KMS-11 (cell line): Measurements from ENCODE around the gene OR11H7.
"Not testable (repeated sequence)": the region's sequence is repeated elsewhere in the genome, so short reads cannot be mapped to it uniquely, and the experiment has no call there.

Experiments used
- H2AFZ ChIP-seq: fragments of 200-600 bp; sonication (generic); 2 replicates; pipeline ENCODE4 v1.6.1; 2016; ENCODE audit warnings: antibody characterized with exemption, mixed run types, low read depth
- H3K27ac ChIP-seq: fragments of 200-600 bp; sonication (generic); 2 replicates; pipeline ENCODE4 v1.6.1; 2016; ENCODE audit warnings: mild to moderate bottlenecking, mixed run types
- H3K27me3 ChIP-seq: fragments of 200-600 bp; sonication (generic); 2 replicates; pipeline ENCODE4 v1.6.1; 2017; ENCODE audit warnings: mild to moderate bottlenecking, low read depth, mixed run types, moderate library complexity; ENCODE audit not compliant: insufficient read depth
- H3K36me3 ChIP-seq: fragments of 200-600 bp; sonication (generic); 2 replicates; pipeline ENCODE4 v1.6.1; 2017; ENCODE audit warnings: mild to moderate bottlenecking, mixed run types; ENCODE audit not compliant: insufficient read depth
- H3K4me1 ChIP-seq: fragments of 200-600 bp; sonication (generic); 2 replicates; pipeline ENCODE4 v1.6.1; 2016; ENCODE audit warnings: mild to moderate bottlenecking, low read depth, mixed run types; ENCODE audit not compliant: poor library complexity, severe bottlenecking
- H3K4me2 ChIP-seq: fragments of 200-600 bp; sonication (generic); 2 replicates; pipeline ENCODE4 v1.7.0; 2016; ENCODE audit warnings: mild to moderate bottlenecking, mixed run types
- H3K4me3 ChIP-seq: fragments of 200-600 bp; sonication (generic); IDR thresholded peaks from 2 replicates; pipeline ENCODE4 v1.6.1; 2017; ENCODE audit warnings: low read depth, low read length, mixed read lengths; ENCODE audit not compliant: insufficient read depth
- H3K79me2 ChIP-seq: fragments of 200-600 bp; sonication (generic); 2 replicates; pipeline ENCODE4 v1.6.1; 2016; ENCODE audit warnings: low read depth, mixed run types; ENCODE audit not compliant: insufficient read depth
- H3K9ac ChIP-seq: fragments of 200-600 bp; sonication (generic); 2 replicates; pipeline ENCODE4 v1.6.1; 2016; ENCODE audit warnings: mild to moderate bottlenecking, mixed run types
- H4K20me1 ChIP-seq: fragments of 200-600 bp; sonication (generic); 2 replicates; pipeline ENCODE4 v1.6.1; 2016; ENCODE audit warnings: mild to moderate bottlenecking, mixed run types; ENCODE audit not compliant: insufficient read depth
- CTCF ChIP-seq: fragments of 200-600 bp; sonication (generic); conservative IDR thresholded peaks from 2 replicates; pipeline ENCODE4 v1.6.1; 2017; ENCODE audit warnings: low read depth, mild to moderate bottlenecking, antibody characterized with exemption, low read length, moderate library complexity, mixed read lengths

The OR11H7 gene

GRCh38 chr14:20184181-20184580 is 44.6 kb upstream of the OR11H7 start:
- H2AFZ ChIP-seq = no peak overlapping the region
- no peaks in the 10 kb centered on the region for H3K79me2 ChIP-seq
- no peaks in the 10 kb centered on the region for H3K4me1 ChIP-seq
- no peak overlapping the region for H3K4me3 ChIP-seq
- H3K36me3 ChIP-seq = no peaks in the 10 kb centered on the region
- H3K4me2 ChIP-seq = no peak overlapping the region
- no peak overlapping the region for H3K27ac ChIP-seq
- H3K27me3 ChIP-seq = no peaks in the 10 kb centered on the region
- H4K20me1 ChIP-seq = no peaks in the 10 kb centered on the region
- H3K9ac ChIP-seq = no peak overlapping the region
- TF ChIP-seq CTCF = no peak

GRCh38 chr14:20190596-20190995 is 38.2 kb upstream of the OR11H7 start, which contains the start of gene OR11G2:
Gene OR11G2, plus strand, starts transcription at chr14:20190896. Its CDS starts 6,542 bp downstream, at chr14:20197438.
- Histone ChIP-seq H3K79me2 (no peaks in the 10 kb centered on the region), H3K36me3 (no peaks in the 10 kb centered on the region), H3K4me2 (no peak within 1 kb of the TSS), H3K4me3 (no peak within 1 kb of the TSS), H3K4me1 (no peaks in the 10 kb centered on the region), H3K27ac (no peak within 1 kb of the TSS), H2AFZ (no peak within 1 kb of the TSS), H4K20me1 (no peaks in the 10 kb centered on the region), H3K27me3 (no peaks in the 10 kb centered on the region), H3K9ac (no peak within 1 kb of the TSS)
- TF ChIP-seq CTCF = no peak

- no peak overlapping the region for H3K4me3 ChIP-seq
- H2AFZ ChIP-seq = no peak overlapping the region
- no peaks in the 10 kb centered on the region for H3K27me3 ChIP-seq
- no peaks in the 10 kb centered on the region for H4K20me1 ChIP-seq
- H3K4me1 ChIP-seq = no peaks in the 10 kb centered on the region
- no peak for TF ChIP-seq CTCF
- no peak overlapping the region for H3K4me2 ChIP-seq
- no peaks in the 10 kb centered on the region for H3K36me3 ChIP-seq
- no peaks in the 10 kb centered on the region for H3K79me2 ChIP-seq
- no peak overlapping the region for H3K9ac ChIP-seq
- no peak overlapping the region for H3K27ac ChIP-seq
Measured at GRCh38 chr14:20191396-20191795, 37.4 kb upstream of the OR11H7 start.

- no peak for TF ChIP-seq CTCF
- Histone ChIP-seq H3K27ac (no peak overlapping the region), H3K27me3 (no peaks in the 10 kb centered on the region), H3K4me3 (no peak overlapping the region), H2AFZ (no peak overlapping the region), H3K79me2 (no peaks in the 10 kb centered on the region), H3K4me1 (no peaks in the 10 kb centered on the region), H3K36me3 (no peaks in the 10 kb centered on the region), H3K4me2 (no peak overlapping the region), H4K20me1 (no peaks in the 10 kb centered on the region), H3K9ac (no peak overlapping the region)
Measured at GRCh38 chr14:20194101-20194500, 34.7 kb upstream of the OR11H7 start.

GRCh38 chr14:20195170-20195569 is 33.6 kb upstream of the OR11H7 start:
- not testable (repeated sequence) for H4K20me1 ChIP-seq, H3K9ac ChIP-seq, H3K36me3 ChIP-seq, H3K27ac ChIP-seq, H3K79me2 ChIP-seq, H3K4me2 ChIP-seq, H3K4me1 ChIP-seq, H2AFZ ChIP-seq, H3K27me3 ChIP-seq, H3K4me3 ChIP-seq
